Mesothelial cell of epicardium (in vitro differentiated cells): Measurements from ENCODE around the gene TMEM42. TPM values are rescaled to one million over a fixed set of nuclear protein-coding genes. Genes with fewer than 3 reads are reported as not detected.
A peak's percentile ranks its signal among the peaks of the same experiment; 100 is the strongest.

Experiments
- DNase-seq, 2 experiments: peaks; one replicate each; pipeline ENCODE4 v3.0.0; 2021; ENCODE audit warnings: low spot score in 2 of 2; ENCODE audit not compliant: unreplicated experiment in 2 of 2
- H3K27ac Mint-ChIP-seq: 2 replicates; pipeline ENCODE4 v1.8.0; 2021; ENCODE audit warnings: mixed read lengths
- H3K27me3 Mint-ChIP-seq: 2 replicates; pipeline ENCODE4 v1.8.0; 2021; ENCODE audit warnings: low read depth, mixed read lengths
- H3K36me3 Mint-ChIP-seq: 2 replicates; pipeline ENCODE4 v1.8.0; 2021; ENCODE audit warnings: mixed read lengths
- H3K4me1 Mint-ChIP-seq: 2 replicates; pipeline ENCODE4 v1.8.0; 2021; ENCODE audit warnings: mixed read lengths
- H3K4me3 Mint-ChIP-seq: 2 replicates; pipeline ENCODE4 v1.8.0; 2021; ENCODE audit warnings: mild to moderate bottlenecking, moderate library complexity, mixed read lengths
- H3K9me3 Mint-ChIP-seq: 2 replicates; pipeline ENCODE4 v1.8.0; 2021; ENCODE audit warnings: mixed read lengths
- CTCF ChIP-seq: fragments of 200-600 bp; sonication (generic); IDR thresholded peaks from one replicate; pipeline ENCODE4 v1.5.0; 2021; ENCODE audit warnings: antibody characterized with exemption; ENCODE audit not compliant: unreplicated experiment
- total RNA-seq: library from RNA; stranded (reverse); gene quantifications from 3 replicates; pipeline ENCODE4 v1.2.1, GENCODE V29; 2021

Gene TMEM42
- total RNA-seq, 1 donor from 2014 or later = 17.7 TPM

GRCh38 chr3:44831232-44831631 is 30.5 kb upstream of the TMEM42 start:
- Mint-ChIP-seq H3K27ac (no peak overlapping the region), H3K9me3 (peaks cover 5% of the 10 kb centered on the region), H3K27me3 (no peaks in the 10 kb centered on the region), H3K4me1 (no peaks in the 10 kb centered on the region), H3K36me3 (peaks cover 4% of the 10 kb centered on the region), H3K4me3 (no peak overlapping the region)
- no peak for TF ChIP-seq CTCF
- DNase-seq = no peak

- no peak for TF ChIP-seq CTCF
- no peak for DNase-seq
- H3K27ac Mint-ChIP-seq = no peak overlapping the region
- H3K9me3 Mint-ChIP-seq = peaks cover 11% of the 10 kb centered on the region
- peaks cover 12% of the 10 kb centered on the region for H3K36me3 Mint-ChIP-seq
- no peak overlapping the region for H3K4me3 Mint-ChIP-seq
- H3K27me3 Mint-ChIP-seq = no peaks in the 10 kb centered on the region
- no peaks in the 10 kb centered on the region for H3K4me1 Mint-ChIP-seq
These were observed 29.7 kb upstream of the TMEM42 start for GRCh38 chr3:44832032-44832431.

- DNase-seq = no peak
- H3K27me3 Mint-ChIP-seq = no peaks in the 10 kb centered on the region
- H3K4me3 Mint-ChIP-seq = no peak overlapping the region
- no peaks in the 10 kb centered on the region for H3K4me1 Mint-ChIP-seq
- peaks cover 15% of the 10 kb centered on the region for H3K9me3 Mint-ChIP-seq
- TF ChIP-seq CTCF = no peak
- no peak overlapping the region for H3K27ac Mint-ChIP-seq
- peaks cover 21% of the 10 kb centered on the region for H3K36me3 Mint-ChIP-seq
These were observed 28.7 kb upstream of the TMEM42 start for GRCh38 chr3:44832965-44833364.

- Mint-ChIP-seq H3K4me1 (no peaks in the 10 kb centered on the region), H3K4me3 (no peak overlapping the region), H3K36me3 (peaks cover 25% of the 10 kb centered on the region), H3K9me3 (peaks cover 15% of the 10 kb centered on the region), H3K27ac (no peak overlapping the region), H3K27me3 (no peaks in the 10 kb centered on the region)
- TF ChIP-seq CTCF = no peak
- DNase-seq = no peak
These were observed 28.3 kb upstream of the TMEM42 start for GRCh38 chr3:44833394-44833793.

GRCh38 chr3:44835684-44836083 is 26.0 kb upstream of the TMEM42 start:
- Mint-ChIP-seq H3K36me3 (peaks cover 35% of the 10 kb centered on the region), H3K27me3 (no peaks in the 10 kb centered on the region), H3K9me3 (peaks cover 15% of the 10 kb centered on the region), H3K4me3 (no peak overlapping the region), H3K27ac (no peak overlapping the region), H3K4me1 (no peaks in the 10 kb centered on the region)
- no peak for DNase-seq
- TF ChIP-seq CTCF = no peak

- no peak for TF ChIP-seq CTCF
- no peak overlapping the region for H3K4me3 Mint-ChIP-seq
- H3K27ac Mint-ChIP-seq = peak overlapping the region; percentile 63
- no peaks in the 10 kb centered on the region for H3K27me3 Mint-ChIP-seq
- H3K4me1 Mint-ChIP-seq = peaks cover 37% of the 10 kb centered on the region
- peaks cover under 1% of the 10 kb centered on the region for H3K9me3 Mint-ChIP-seq
- no peak for DNase-seq
- H3K36me3 Mint-ChIP-seq = peaks cover 25% of the 10 kb centered on the region
These were observed 19.3 kb upstream of the TMEM42 start for GRCh38 chr3:44842376-44842775.
